Ascending aorta (tissue), 2 donors: ENCODE data around the gene GPR17. TPM values are rescaled to one million over a fixed set of nuclear protein-coding genes. Genes with fewer than 3 reads are reported as not detected.

Experiments used
- DNase-seq, 2 donors: peaks; one replicate each; pipeline ENCODE4 v3.0.0-alpha.2; 2019; ENCODE audit warnings: low spot score in 2 of 2
- H3K27ac ChIP-seq, 2 donors: fragments of 200-600 bp; sonication (generic); one replicate each; pipeline ENCODE4 v1.5.1; 2016 to 2017; ENCODE audit warnings: mild to moderate bottlenecking in 1 of 2
- H3K27me3 ChIP-seq: fragments of 200-600 bp; sonication (generic); one replicate; pipeline ENCODE4 v1.5.1; 2017
- H3K36me3 ChIP-seq, 2 donors: fragments of 200-600 bp; sonication (generic); one replicate each; pipeline ENCODE4 v1.5.1; 2016
- H3K4me1 ChIP-seq, 2 donors: fragments of 200-600 bp; sonication (generic); one replicate each; pipeline ENCODE4 v1.5.1; 2016 to 2017; ENCODE audit warnings: mild to moderate bottlenecking in 1 of 2
- H3K4me3 ChIP-seq, 2 donors: fragments of 200-600 bp; sonication (generic); one replicate each; pipeline ENCODE4 v1.5.1; 2016 to 2017; ENCODE audit warnings: mild to moderate bottlenecking in 1 of 2
- H3K9me3 ChIP-seq, 2 donors: fragments of 200-600 bp; sonication (generic); one replicate each; pipeline ENCODE4 v1.5.1; 2016
- CTCF ChIP-seq, 3 experiments: fragments of 200-600 bp in 2 of 3; fragments of 450-650 bp in 1 of 3; sonication (generic) in 2 of 3; IDR thresholded peaks; one replicate each; pipeline ENCODE4 v1.5.1; 2016 to 2019; ENCODE audit warnings: antibody characterized with exemption in 3 of 3, mild to moderate bottlenecking in 1 of 3, moderate library complexity in 1 of 3
- intact Hi-C: fragments of 100-400 bp; cut with DNase I; formaldehyde crosslinking; loops from one replicate; pipeline ENCODE4 v1.15.1; 2023
- total RNA-seq: library from RNA; depleted of rRNA; stranded (reverse); fragments of >200 nt; gene quantifications from one replicate; pipeline ENCODE4 v1.1.0, GENCODE V29; 2016

Gene GPR17
- total RNA-seq, 1 donor from 2014 or later, result not detected

- H3K4me1 ChIP-seq, result peaks cover 0 to 22% of the 10 kb centered on the region in 2 donors
- no peaks in the 10 kb centered on the region for H3K27me3 ChIP-seq
- H3K36me3 ChIP-seq, result peaks cover 6 to 11% of the 10 kb centered on the region in 2 donors
- intact Hi-C loops, result loop anchor here (2.0 to 5.0 kb wide), 3 partner anchors 110 to 193 kb away; partner anchors contain the start of gene IWS1
- H3K27ac ChIP-seq, result peak overlapping the region; percentile 90 to 93
- H3K9me3 ChIP-seq, result no peaks in the 10 kb centered on the region
- peak in 1 of 2 donors; percentile 89 for DNase-seq
- peak overlapping the region; percentile 81 to 86 for H3K4me3 ChIP-seq
- TF ChIP-seq CTCF (IDR thresholded peaks at IDR 0.05), result peak; percentile 17 to 35 (median 24)
These were observed 55.9 kb downstream of the GPR17 start for GRCh38 chr2:127701651-127702394.

Other genes with a start within 250 kb of the GPR17 start
- gene PROC, start 227.7 kb upstream of the GPR17 start, total RNA-seq, result not detected
- 54.6 TPM for gene IWS1, start 119.7 kb upstream of the GPR17 start, total RNA-seq
- 1.3 TPM for gene MYO7B, start 110.5 kb upstream of the GPR17 start, total RNA-seq
- 169 TPM for gene LIMS2, start 29.4 kb downstream of the GPR17 start, total RNA-seq
- gene SFT2D3, start 55.3 kb downstream of the GPR17 start, total RNA-seq, result 8.3 TPM
- gene WDR33, start 165.0 kb downstream of the GPR17 start, total RNA-seq, result 13.9 TPM
- gene POLR2D, start 212.0 kb downstream of the GPR17 start, total RNA-seq, result 2.1 TPM
- 20.6 TPM for gene AMMECR1L, start 239.8 kb downstream of the GPR17 start, total RNA-seq